ENCODE data around the gene TTLL11.

DNA sequence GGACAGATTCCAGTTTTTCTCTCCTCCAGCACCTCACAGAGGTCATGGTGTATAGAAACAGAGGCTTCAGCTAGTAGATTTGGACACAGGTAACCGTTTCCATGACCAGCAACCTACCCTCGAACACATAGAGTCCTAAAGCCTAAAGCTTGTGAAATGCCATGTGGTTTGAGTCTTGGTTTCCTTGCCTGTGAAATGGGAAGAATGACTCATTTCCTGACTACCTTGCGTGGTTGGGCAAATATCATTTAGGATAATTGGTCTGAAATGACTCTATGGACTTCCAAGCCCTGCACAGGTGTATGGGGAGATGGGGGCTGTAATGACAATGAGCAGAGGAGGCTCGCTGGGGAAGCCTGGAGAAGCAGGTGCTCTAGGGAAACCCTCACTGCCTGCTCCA lies 134.6 kb downstream of the TTLL11 start:
- no peak for TF ChIP-seq BACH2 (CRISPR knock-in tag; IDR thresholded peaks at IDR 0.05; ENCODE audit: borderline replicate concordance)
- no peak for TF ChIP-seq ZNF565 (CRISPR knock-in tag; conservative IDR thresholded peaks at IDR 0.05; ENCODE audit: low read depth)
- TF ChIP-seq, protein P1, sequence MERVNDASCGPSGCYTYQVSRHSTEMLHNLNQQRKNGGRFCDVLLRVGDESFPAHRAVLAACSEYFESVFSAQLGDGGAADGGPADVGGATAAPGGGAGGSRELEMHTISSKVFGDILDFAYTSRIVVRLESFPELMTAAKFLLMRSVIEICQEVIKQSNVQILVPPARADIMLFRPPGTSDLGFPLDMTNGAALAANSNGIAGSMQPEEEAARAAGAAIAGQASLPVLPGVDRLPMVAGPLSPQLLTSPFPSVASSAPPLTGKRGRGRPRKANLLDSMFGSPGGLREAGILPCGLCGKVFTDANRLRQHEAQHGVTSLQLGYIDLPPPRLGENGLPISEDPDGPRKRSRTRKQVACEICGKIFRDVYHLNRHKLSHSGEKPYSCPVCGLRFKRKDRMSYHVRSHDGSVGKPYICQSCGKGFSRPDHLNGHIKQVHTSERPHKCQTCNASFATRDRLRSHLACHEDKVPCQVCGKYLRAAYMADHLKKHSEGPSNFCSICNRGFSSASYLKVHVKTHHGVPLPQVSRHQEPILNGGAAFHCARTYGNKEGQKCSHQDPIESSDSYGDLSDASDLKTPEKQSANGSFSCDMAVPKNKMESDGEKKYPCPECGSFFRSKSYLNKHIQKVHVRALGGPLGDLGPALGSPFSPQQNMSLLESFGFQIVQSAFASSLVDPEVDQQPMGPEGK (CRISPR knock-in tag; IDR thresholded peaks at IDR 0.05; ENCODE audit: borderline replicate concordance) = no peak
- no peak for TF ChIP-seq CSRNP3 (CRISPR knock-in tag; IDR thresholded peaks at IDR 0.05)
- no peak for TF ChIP-seq OSR1 (CRISPR knock-in tag; IDR thresholded peaks at IDR 0.05)
- no peak for TF ChIP-seq ZFP3 (CRISPR knock-in tag; IDR thresholded peaks at IDR 0.05)
- TF ChIP-seq ARNTL (CRISPR knock-in tag; IDR thresholded peaks at IDR 0.05; ENCODE audit: borderline replicate concordance, low read depth) = no peak
- no peak for TF ChIP-seq ZFP30 (CRISPR knock-in tag; IDR thresholded peaks at IDR 0.05)

Data from SK-N-SH treated with all-trans-retinoic acid at 6 μM for 48 hours (cell line).